SK-N-SH (cell line): ENCODE results near the gene BAIAP2L2. TPM values are rescaled to one million over a fixed set of nuclear protein-coding genes. Genes with fewer than 3 reads are reported as not detected.

ENCODE experiments used
- CTCF ChIA-PET: fragments of 300-600, 350-600 bp; formaldehyde crosslinking; extraction: SDS; loops from one replicate; lab custom pipeline; 2021; lab: Yijun Ruan, JAX
- POLR2A ChIA-PET: fragments of 350-600 bp; sonication (Branson Sonifier 250); formaldehyde crosslinking; extraction: SDS; loops from one replicate; lab custom pipeline; 2020; ENCODE audit warnings: antibody characterized with exemption, inconsistent platforms; lab: Yijun Ruan, JAX
- DNase-seq: peaks from one replicate; pipeline ENCODE4 v3.0.0; 2012
- H2AFZ ChIP-seq: fragments of 200-600 bp; sonication (generic); 2 replicates; pipeline ENCODE4 v1.8.1; 2016; ENCODE audit warnings: antibody characterized with exemption, mild to moderate bottlenecking, low read depth
- H3F3A ChIP-seq: fragments of 200-600 bp; sonication (generic); replicated peaks from 2 replicates; pipeline ENCODE3; 2016; ENCODE audit warnings: antibody characterized with exemption, mild to moderate bottlenecking; ENCODE audit not compliant: insufficient read depth
- H3K27ac ChIP-seq, 2 experiments: fragments of 200-500 bp in 1 of 2; fragments of 200-600 bp in 1 of 2; sonication (Bioruptor generic) in 1 of 2; sonication (generic), shearing (Covaris generic) in 1 of 2; 2 replicates each; pipeline versions ENCODE4 v1.5.1 to v1.6.1; 2014 to 2016; ENCODE audit warnings: low read depth in 2 of 2, inconsistent platforms in 1 of 2, low read length in 1 of 2, mild to moderate bottlenecking in 1 of 2, mixed read lengths in 1 of 2
- H3K27me3 ChIP-seq: fragments of 200-600 bp; sonication (generic), shearing (Covaris generic); 2 replicates; pipeline ENCODE4 v1.6.1; 2016; ENCODE audit warnings: mixed run types; ENCODE audit not compliant: insufficient read depth
- H3K36me3 ChIP-seq, 2 experiments: fragments of 200-500 bp in 1 of 2; fragments of 200-600 bp in 1 of 2; sonication (Bioruptor generic) in 1 of 2; sonication (generic) in 1 of 2; replicated peaks in 1 of 2; 2 replicates each; pipeline versions ENCODE3 to v1.5.1; 2014 to 2016; ENCODE audit warnings: low read length in 1 of 2, mild to moderate bottlenecking in 1 of 2; ENCODE audit not compliant: insufficient read depth in 2 of 2, control insufficient read depth in 1 of 2
- H3K4me1 ChIP-seq, 2 experiments: fragments of 200-500 bp in 1 of 2; fragments of 200-600 bp in 1 of 2; sonication (Bioruptor generic) in 1 of 2; sonication (generic), shearing (Covaris generic) in 1 of 2; 2 replicates each; pipeline versions ENCODE4 v1.5.1 to v1.6.1; 2014 to 2016; ENCODE audit warnings: low read depth in 1 of 2, low read length in 1 of 2, mixed run types in 1 of 2; ENCODE audit not compliant: insufficient read depth in 2 of 2, control insufficient read depth in 1 of 2
- H3K4me2 ChIP-seq: fragments of 200-600 bp; sonication (generic), shearing (Covaris generic); 2 replicates; pipeline ENCODE4 v1.6.1; 2017; ENCODE audit warnings: mixed run types
- H3K4me3 ChIP-seq, 2 experiments: fragments of 200-500 bp in 1 of 2; fragments of 200-600 bp in 1 of 2; sonication (Bioruptor generic) in 1 of 2; sonication (generic), shearing (Covaris generic) in 1 of 2; 2 replicates each; pipeline versions ENCODE4 v1.5.1 to v1.8.1; 2014 to 2016; ENCODE audit warnings: low read depth in 2 of 2, inconsistent platforms in 1 of 2, low read length in 1 of 2, mild to moderate bottlenecking in 1 of 2, mixed read lengths in 1 of 2, moderate library complexity in 1 of 2
- H3K79me2 ChIP-seq: fragments of 200-600 bp; sonication (generic); 2 replicates; pipeline ENCODE4 v1.8.1; 2017; ENCODE audit warnings: mild to moderate bottlenecking; ENCODE audit not compliant: insufficient read depth
- H3K9ac ChIP-seq: fragments of 200-600 bp; sonication (generic); 2 replicates; pipeline ENCODE4 v1.6.1; 2017; ENCODE audit warnings: mixed run types
- H3K9me2 ChIP-seq: fragments of 200-600 bp; sonication (generic); 2 replicates; pipeline ENCODE4 v1.6.1; 2017; ENCODE audit warnings: mixed run types
- H3K9me3 ChIP-seq: fragments of 200-600 bp; sonication (generic); 2 replicates; pipeline ENCODE4 v1.6.1; 2017; ENCODE audit warnings: mixed run types, mild to moderate bottlenecking, moderate library complexity
- H4K20me1 ChIP-seq: fragments of 200-600 bp; sonication (generic); 2 replicates; pipeline ENCODE4 v1.6.1; 2017; ENCODE audit warnings: mild to moderate bottlenecking, mixed run types; ENCODE audit not compliant: insufficient read depth
- CTCF ChIP-seq: fragments of 200-600 bp; sonication (generic); IDR thresholded peaks from 2 replicates; pipeline ENCODE4 v1.6.1; 2017; ENCODE audit warnings: antibody characterized with exemption, mild to moderate bottlenecking, moderate library complexity
- IRF3 ChIP-seq: fragments of 150-350 bp; IDR thresholded peaks from 2 replicates; pipeline ENCODE4 v1.6.1; 2016; ENCODE audit warnings: mild to moderate bottlenecking, low read depth, low read length
- JUND ChIP-seq: IDR thresholded peaks from 2 replicates; pipeline ENCODE4 v1.4.0; 2012
- RCOR1 ChIP-seq: fragments of 150-350 bp; IDR thresholded peaks from 2 replicates; pipeline ENCODE4 v1.6.1; 2017; ENCODE audit warnings: antibody characterized with exemption, low read length
- RFX5 ChIP-seq: IDR thresholded peaks from 2 replicates; pipeline ENCODE4 v1.6.1; 2012; ENCODE audit warnings: mild to moderate bottlenecking, improper control_type of control experiment, low read length
- TAF1 ChIP-seq: IDR thresholded peaks from 2 replicates; pipeline ENCODE4 v1.6.1; 2012; ENCODE audit warnings: low read depth, mild to moderate bottlenecking, low read length, moderate library complexity, borderline replicate concordance
- TCF12 ChIP-seq: IDR thresholded peaks from 2 replicates; pipeline ENCODE4 v1.4.0; 2012
- WGBS: methylation state at CpG from one replicate; pipeline ENCODE4 v1.1.6; 2017; ENCODE audit warnings: low lambda C conversion rate; 5-methylcytosine and 5-hydroxymethylcytosine counted together
- polyA plus RNA-seq, 3 experiments: library from polyadenylated mRNA; depleted of rRNA; stranded (reverse); fragments of >200 nt; gene quantifications; 2 replicates each; pipeline ENCODE4 v1.2.3, GENCODE V29; 2012
- TF ChIP-seq, protein P1 (sequence below): IDR thresholded peaks from 2 replicates; pipeline ENCODE4 v1.4.0; 2012; ENCODE audit warnings: low read depth, borderline replicate concordance
- TF ChIP-seq, protein P2 (sequence below): IDR thresholded peaks from 2 replicates; pipeline ENCODE4; 2012

The BAIAP2L2 gene
- polyA plus RNA-seq, 1 of the 3 experiments (the other 2 are of a cell fraction): 0.16 TPM

- WGBS: 62% methylated on average over 6 of the region's 9 CpGs
- POLR2A ChIA-PET: interaction anchor here (1.2 kb wide), 1 partner anchor 14 kb away, joined by 3 read pairs; no protein-coding TSS in a partner anchor
These were observed 11.9 kb downstream of the BAIAP2L2 start for GRCh38 chr22:38098410-38099249.

More at GRCh38 chr22:38098410-38099249, 11.9 kb downstream of the BAIAP2L2 start:
- DNase-seq: no peak
- no peaks in the 10 kb centered on the region for H3K9me2 ChIP-seq
- no peaks in the 10 kb centered on the region for H3K36me3 ChIP-seq
- H3K9ac ChIP-seq: no peak overlapping the region
- no peaks in the 10 kb centered on the region for H3K9me3 ChIP-seq
- no peaks in the 10 kb centered on the region for H3K4me1 ChIP-seq
- H2AFZ ChIP-seq: no peak overlapping the region
- H3K79me2 ChIP-seq: no peaks in the 10 kb centered on the region
- no peak for TF ChIP-seq CTCF
- TF ChIP-seq JUND: no peak
- TF ChIP-seq IRF3: no peak
- TF ChIP-seq, protein P1, sequence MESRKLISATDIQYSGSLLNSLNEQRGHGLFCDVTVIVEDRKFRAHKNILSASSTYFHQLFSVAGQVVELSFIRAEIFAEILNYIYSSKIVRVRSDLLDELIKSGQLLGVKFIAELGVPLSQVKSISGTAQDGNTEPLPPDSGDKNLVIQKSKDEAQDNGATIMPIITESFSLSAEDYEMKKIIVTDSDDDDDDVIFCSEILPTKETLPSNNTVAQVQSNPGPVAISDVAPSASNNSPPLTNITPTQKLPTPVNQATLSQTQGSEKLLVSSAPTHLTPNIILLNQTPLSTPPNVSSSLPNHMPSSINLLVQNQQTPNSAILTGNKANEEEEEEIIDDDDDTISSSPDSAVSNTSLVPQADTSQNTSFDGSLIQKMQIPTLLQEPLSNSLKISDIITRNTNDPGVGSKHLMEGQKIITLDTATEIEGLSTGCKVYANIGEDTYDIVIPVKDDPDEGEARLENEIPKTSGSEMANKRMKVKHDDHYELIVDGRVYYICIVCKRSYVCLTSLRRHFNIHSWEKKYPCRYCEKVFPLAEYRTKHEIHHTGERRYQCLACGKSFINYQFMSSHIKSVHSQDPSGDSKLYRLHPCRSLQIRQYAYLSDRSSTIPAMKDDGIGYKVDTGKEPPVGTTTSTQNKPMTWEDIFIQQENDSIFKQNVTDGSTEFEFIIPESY: no peak
- no peak for TF ChIP-seq RFX5
- no peak for TF ChIP-seq TCF12
- no peak for TF ChIP-seq RCOR1
- TF ChIP-seq, protein P2, sequence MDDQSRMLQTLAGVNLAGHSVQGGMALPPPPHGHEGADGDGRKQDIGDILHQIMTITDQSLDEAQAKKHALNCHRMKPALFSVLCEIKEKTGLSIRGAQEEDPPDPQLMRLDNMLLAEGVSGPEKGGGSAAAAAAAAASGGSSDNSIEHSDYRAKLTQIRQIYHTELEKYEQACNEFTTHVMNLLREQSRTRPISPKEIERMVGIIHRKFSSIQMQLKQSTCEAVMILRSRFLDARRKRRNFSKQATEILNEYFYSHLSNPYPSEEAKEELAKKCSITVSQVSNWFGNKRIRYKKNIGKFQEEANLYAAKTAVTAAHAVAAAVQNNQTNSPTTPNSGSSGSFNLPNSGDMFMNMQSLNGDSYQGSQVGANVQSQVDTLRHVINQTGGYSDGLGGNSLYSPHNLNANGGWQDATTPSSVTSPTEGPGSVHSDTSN: no peak
- TF ChIP-seq TAF1: no peak
- H4K20me1 ChIP-seq: no peaks in the 10 kb centered on the region
- CTCF ChIA-PET: no interaction called here
- no peak overlapping the region for H3K4me2 ChIP-seq
- no peak overlapping the region for H3K27ac ChIP-seq
- no peaks in the 10 kb centered on the region for H3F3A ChIP-seq
- H3K27me3 ChIP-seq: no peaks in the 10 kb centered on the region
- no peak overlapping the region for H3K4me3 ChIP-seq
